B cell (primary cell): ENCODE data around the gene L3MBTL4. TPM values are rescaled to one million over a fixed set of nuclear protein-coding genes. Genes with fewer than 3 reads are reported as not detected.

Experiments
- ATAC-seq: fragments of 200-7000 bp; cut with Tn5 transposase; one replicate; pipeline ENCODE4 v1.10.0; 2021; ENCODE audit warnings: low read depth, mild to moderate bottlenecking, moderate number of reproducible peaks, moderate library complexity
- CTCF ChIA-PET: fragments of 350-600 bp; sonication (Branson Sonifier 250); formaldehyde crosslinking; loops from one replicate; lab custom pipeline; 2021; ENCODE audit warnings: antibody characterized with exemption, inconsistent platforms; lab: Charles Lee
- POLR2A ChIA-PET: fragments of 350-600 bp; sonication (Branson Sonifier 250); formaldehyde crosslinking; loops from one replicate; lab custom pipeline; 2021; ENCODE audit warnings: antibody characterized with exemption; lab: Charles Lee
- DNase-seq: peaks from one replicate; pipeline ENCODE4 v3.0.0; 2013
- H2AFZ ChIP-seq: 2 replicates; pipeline ENCODE4 v1.6.1; 2012; ENCODE audit warnings: mild to moderate bottlenecking, low read depth, low read length; ENCODE audit not compliant: insufficient read depth, poor library complexity, severe bottlenecking
- H3K27ac ChIP-seq, 2 donors: 1 replicate in 1 of 2; 2 replicates in 1 of 2; pipeline ENCODE4 v1.5.1; 2012 to 2013; ENCODE audit warnings: low read length in 2 of 2, mild to moderate bottlenecking in 2 of 2, moderate library complexity in 1 of 2
- H3K27me3 ChIP-seq, 4 experiments: fragments of 200-600 bp in 1 of 4; sonication (generic) in 1 of 4; replicated peaks in 1 of 4; 1 replicate in 2 of 4; 2 replicates in 2 of 4; pipeline versions ENCODE4 v1.6.1 to v1.7.0; 2013 to 2016; ENCODE audit warnings: low read length in 3 of 4, mild to moderate bottlenecking in 2 of 4, mixed read lengths in 1 of 4, moderate library complexity in 1 of 4; ENCODE audit not compliant: insufficient read depth in 4 of 4, control insufficient read depth in 3 of 4; ENCODE audit errors: control extremely low read depth in 1 of 4
- H3K36me3 ChIP-seq, 2 experiments: replicated peaks in 1 of 2; 1 replicate in 1 of 2; 2 replicates in 1 of 2; pipeline versions ENCODE4 v1.6.1 to v1.7.1; 2013; ENCODE audit warnings: low read length in 1 of 2; ENCODE audit not compliant: insufficient read depth in 2 of 2, control insufficient read depth in 1 of 2; ENCODE audit errors: control extremely low read depth in 1 of 2, extremely low read depth in 1 of 2
- H3K4me1 ChIP-seq, 2 donors: fragments of 200-600 bp in 1 of 2; sonication (generic) in 1 of 2; 1 replicate in 1 of 2; 2 replicates in 1 of 2; pipeline versions ENCODE4 v1.5.1 to v1.6.1; 2013 to 2017; ENCODE audit warnings: low read length in 2 of 2; ENCODE audit not compliant: control insufficient read depth in 2 of 2, insufficient read depth in 2 of 2
- H3K4me2 ChIP-seq: replicated peaks from 2 replicates; pipeline ENCODE3; 2012; ENCODE audit warnings: mild to moderate bottlenecking, low read depth, low read length; ENCODE audit not compliant: poor library complexity, severe bottlenecking
- H3K4me3 ChIP-seq, 5 experiments: fragments of 200-600 bp in 1 of 5; sonication (generic) in 1 of 5; 1 replicate in 3 of 5; 2 replicates in 2 of 5; pipeline versions ENCODE4 v1.5.1 to v1.7.0; 2011 to 2016; ENCODE audit warnings: low read length in 4 of 5, mild to moderate bottlenecking in 4 of 5, low read depth in 2 of 5, control low read depth in 1 of 5, moderate library complexity in 1 of 5; ENCODE audit not compliant: insufficient read depth in 1 of 5; ENCODE audit errors: control extremely low read depth in 1 of 5, extremely low read depth in 1 of 5
- H3K79me2 ChIP-seq: fragments of 200-600 bp; sonication (generic); one replicate; pipeline ENCODE4 v1.6.0; 2016; ENCODE audit warnings: low read length; ENCODE audit not compliant: control insufficient read depth, insufficient read depth
- H3K9ac ChIP-seq: fragments of 200-600 bp; sonication (generic); 2 replicates; pipeline ENCODE4 v1.6.1; 2017; ENCODE audit warnings: mild to moderate bottlenecking, low read length, moderate library complexity
- H3K9me3 ChIP-seq, 3 donors: one replicate each; pipeline versions ENCODE4 v1.6.1 to v1.7.1; 2013; ENCODE audit warnings: low read length in 2 of 3; ENCODE audit not compliant: control insufficient read depth in 2 of 3, insufficient read depth in 1 of 3; ENCODE audit errors: control extremely low read depth in 1 of 3
- H4K20me1 ChIP-seq: 2 replicates; pipeline ENCODE4 v1.6.0; 2012; ENCODE audit warnings: mild to moderate bottlenecking, low read length; ENCODE audit not compliant: insufficient read depth, control insufficient read depth, poor library complexity, severe bottlenecking
- H3K27ac Mint-ChIP-seq: one replicate; pipeline ENCODE4 v1.8.0; 2021; ENCODE audit warnings: mixed read lengths
- H3K27me3 Mint-ChIP-seq: one replicate; pipeline ENCODE4 v1.8.0; 2021; ENCODE audit warnings: mixed read lengths
- H3K4me1 Mint-ChIP-seq: one replicate; pipeline ENCODE4 v1.8.0; 2021; ENCODE audit warnings: mixed read lengths
- H3K4me3 Mint-ChIP-seq: one replicate; pipeline ENCODE4 v1.8.0; 2021; ENCODE audit warnings: mixed read lengths
- H3K9me3 Mint-ChIP-seq: one replicate; pipeline ENCODE4 v1.8.0; 2022; ENCODE audit warnings: mixed read lengths; ENCODE audit not compliant: insufficient read depth
- CTCF ChIP-seq: fragments of 200-600 bp; IDR thresholded peaks from one replicate; pipeline ENCODE4 v1.8.0; 2022; ENCODE audit warnings: antibody characterized with exemption, mild to moderate bottlenecking
- EZH2 ChIP-seq: IDR thresholded peaks from 2 replicates; pipeline ENCODE4 v1.6.1; 2012; ENCODE audit warnings: borderline replicate concordance, low read depth, mild to moderate bottlenecking, moderate library complexity, low read length; ENCODE audit not compliant: insufficient read depth, poor library complexity, severe bottlenecking
- WGBS: methylation state at CpG from one replicate; pipeline ENCODE4 v1.1.5; 2013; ENCODE audit warnings: missing lambda C conversion rate; ENCODE audit not compliant: insufficient coverage; 5-methylcytosine and 5-hydroxymethylcytosine counted together
- intact Hi-C: fragments of 100-400 bp; cut with micrococcal nuclease; formaldehyde crosslinking; loops from one replicate; pipeline ENCODE4 v1.10.0; 2022
- polyA plus RNA-seq: library from polyadenylated mRNA; depleted of rRNA; stranded (reverse); fragments of >200 nt; gene quantifications from 2 replicates; pipeline ENCODE4 v1.2.3, GENCODE V29; 2012
- total RNA-seq, 2 donors: library from RNA; stranded (reverse); fragments of 120-200 nt in 1 of 2; gene quantifications; 1 replicate in 1 of 2; 2 replicates in 1 of 2; pipeline versions ENCODE4 v1.2.3 to v1.2.4, GENCODE V29; 2013 to 2022

The L3MBTL4 gene
- total and polyA plus RNA-seq, 2 donors (not counting 1 experiment from before 2014, with no cell fraction given) = 3.0 to 11.9 TPM

- WGBS = no CpG with 5 or more reads among the region's 2 CpGs
- no peak overlapping the region for H2AFZ ChIP-seq
- Mint-ChIP-seq H3K9me3 (peaks cover 4% of the 10 kb centered on the region), H3K27me3 (peaks cover 9% of the 10 kb centered on the region), H3K27ac (no peak overlapping the region), H3K4me1 (no peaks in the 10 kb centered on the region), H3K4me3 (no peak overlapping the region)
- H3K27ac ChIP-seq = no peak overlapping the region
- ATAC-seq (no peak), DNase-seq (no peak)
- no peak overlapping the region for H3K4me2 ChIP-seq
- no peaks in the 10 kb centered on the region for H3K36me3 ChIP-seq
- H3K9me3 ChIP-seq = peaks cover 0 to 2% (median 0%) of the 10 kb centered on the region in 3 donors
- H3K4me3 ChIP-seq = no peak overlapping the region
- POLR2A ChIA-PET = no interaction called here
- intact Hi-C loops = no loop called here
- H3K79me2 ChIP-seq = no peaks in the 10 kb centered on the region
- H3K9ac ChIP-seq = no peak overlapping the region
- no peaks in the 10 kb centered on the region for H3K4me1 ChIP-seq
- CTCF ChIA-PET = no interaction called here
- no peak for TF ChIP-seq CTCF
- no peak for TF ChIP-seq EZH2
- no peaks in the 10 kb centered on the region for H4K20me1 ChIP-seq
- no peaks in the 10 kb centered on the region for H3K27me3 ChIP-seq
These were observed 483.9 kb downstream of the L3MBTL4 start for GRCh38 chr18:5930789-5931188.

- Histone ChIP-seq H2AFZ (no peak overlapping the region), H3K9ac (no peak overlapping the region), H3K27ac (no peak overlapping the region), H3K79me2 (no peaks in the 10 kb centered on the region), H3K4me3 (no peak overlapping the region), H4K20me1 (no peaks in the 10 kb centered on the region), H3K9me3 (no peaks in the 10 kb centered on the region), H3K27me3 (peaks cover 0 to 5% (median 0%) of the 10 kb centered on the region in 4 experiments), H3K4me2 (no peak overlapping the region), H3K36me3 (no peaks in the 10 kb centered on the region), H3K4me1 (no peaks in the 10 kb centered on the region)
- intact Hi-C loops = no loop called here
- peaks cover 30% of the 10 kb centered on the region for H3K27me3 Mint-ChIP-seq
- no peak for ATAC-seq
- no peak overlapping the region for H3K27ac Mint-ChIP-seq
- CTCF ChIA-PET = no interaction called here
- no peaks in the 10 kb centered on the region for H3K4me1 Mint-ChIP-seq
- no peak for TF ChIP-seq EZH2
- TF ChIP-seq CTCF = no peak
- DNase-seq = no peak
- POLR2A ChIA-PET = no interaction called here
- H3K9me3 Mint-ChIP-seq = no peaks in the 10 kb centered on the region
- 92% methylated on average over 2 of the region's 3 CpGs for WGBS
- H3K4me3 Mint-ChIP-seq = no peak overlapping the region
These were observed 496.4 kb downstream of the L3MBTL4 start for GRCh38 chr18:5918205-5918858.
